Esophagus mucosa (tissue), 1 donor: ENCODE results near the gene DNAJC5. TPM values are rescaled to one million over a fixed set of nuclear protein-coding genes. Genes with fewer than 3 reads are reported as not detected.
"Not testable (repeated sequence)": the region's sequence is repeated elsewhere in the genome, so short reads cannot be mapped to it uniquely, and the experiment has no call there.

ENCODE experiments used
- ATAC-seq: fragments of 200-7000 bp; cut with Tn5 transposase; one replicate; pipeline ENCODE4 v1.9.1; 2020
- total RNA-seq: library from RNA; stranded (reverse); gene quantifications from one replicate; pipeline ENCODE4 v1.2.4, GENCODE V29; 2023
- donor health status: DM: yes; HTN: yes; CAD: no.

The DNAJC5 gene
- total RNA-seq, 1 donor from 2014 or later = 64.8 TPM

GRCh38 chr20:63861981-63862901 lies 32.7 kb upstream of the DNAJC5 start:
- ATAC-seq = no peak

DNA sequence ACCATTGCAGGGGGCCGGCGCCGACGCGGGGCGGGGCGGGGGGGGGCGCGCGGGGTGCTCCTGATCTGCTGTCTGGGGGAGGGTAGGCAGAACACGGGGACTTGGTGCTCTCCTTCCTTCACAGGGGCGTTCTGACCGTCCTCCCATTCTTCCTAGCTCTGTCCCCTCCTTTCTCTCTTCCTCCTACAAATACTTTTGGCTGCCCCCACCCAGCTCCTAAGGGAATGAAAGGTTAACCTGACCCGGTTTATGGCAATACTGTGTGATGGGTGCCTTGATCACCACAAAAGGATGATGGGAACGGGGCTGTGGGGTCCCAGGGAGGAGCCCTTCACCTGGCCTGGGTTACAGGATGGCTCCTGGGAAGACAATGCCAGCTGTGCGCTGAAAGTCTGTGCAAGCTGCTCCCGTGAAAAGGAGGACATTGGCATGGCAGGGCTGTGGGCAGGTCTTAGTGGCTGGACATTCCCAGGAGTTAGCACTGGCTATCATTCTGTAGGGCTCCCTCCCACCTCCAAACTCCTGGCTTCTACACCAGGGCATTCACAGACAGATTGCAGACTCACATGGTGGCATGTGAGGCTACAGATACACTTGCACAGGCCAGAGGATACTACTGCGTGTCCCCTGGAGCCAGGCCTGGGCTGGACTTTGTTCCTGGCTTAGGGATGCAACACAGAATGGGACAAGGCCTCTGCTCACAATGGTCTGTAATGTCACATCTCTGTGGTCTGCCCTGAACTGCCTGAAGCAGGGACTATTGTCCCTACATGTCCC lies 31.7 kb upstream of the DNAJC5 start:
- ATAC-seq = no peak

DNA sequence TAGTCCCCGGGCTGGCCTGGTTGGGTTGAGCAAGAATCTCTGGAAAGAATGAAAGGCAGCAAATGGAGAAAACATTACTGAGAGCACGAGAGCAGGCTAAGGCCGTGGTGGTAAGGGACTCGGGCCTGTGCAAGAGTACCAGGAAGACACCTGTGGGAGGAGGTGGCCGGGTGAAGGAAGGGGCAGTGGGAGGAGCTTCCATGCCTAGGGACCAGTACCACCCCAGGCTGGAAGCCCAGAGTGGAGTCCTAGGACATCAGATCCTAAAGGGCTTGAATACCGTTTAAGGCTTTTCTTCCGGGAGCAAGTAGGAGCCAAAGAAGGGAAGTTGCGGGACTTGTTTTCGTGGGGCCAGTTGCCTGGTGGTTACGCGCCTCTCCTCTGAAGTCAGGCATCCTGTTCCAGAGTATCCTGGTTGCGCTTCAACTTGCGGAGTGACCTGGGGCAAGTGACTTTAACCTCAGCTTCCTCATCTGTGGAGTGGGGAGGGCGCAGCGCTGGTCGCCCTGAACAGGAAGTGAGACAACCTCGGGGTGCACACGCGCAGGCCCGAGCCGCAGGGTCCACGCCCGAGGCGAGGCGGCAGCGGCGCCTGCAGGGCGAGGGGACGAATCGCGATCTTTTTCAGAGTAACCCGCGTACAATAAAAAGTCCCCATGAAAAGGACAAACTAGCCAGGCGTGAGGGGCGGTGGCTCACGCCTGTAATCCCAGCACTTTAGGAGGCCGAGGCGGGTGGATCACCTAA lies 31.0 kb upstream of the DNAJC5 start:
- ATAC-seq = peak; percentile 72

DNA sequence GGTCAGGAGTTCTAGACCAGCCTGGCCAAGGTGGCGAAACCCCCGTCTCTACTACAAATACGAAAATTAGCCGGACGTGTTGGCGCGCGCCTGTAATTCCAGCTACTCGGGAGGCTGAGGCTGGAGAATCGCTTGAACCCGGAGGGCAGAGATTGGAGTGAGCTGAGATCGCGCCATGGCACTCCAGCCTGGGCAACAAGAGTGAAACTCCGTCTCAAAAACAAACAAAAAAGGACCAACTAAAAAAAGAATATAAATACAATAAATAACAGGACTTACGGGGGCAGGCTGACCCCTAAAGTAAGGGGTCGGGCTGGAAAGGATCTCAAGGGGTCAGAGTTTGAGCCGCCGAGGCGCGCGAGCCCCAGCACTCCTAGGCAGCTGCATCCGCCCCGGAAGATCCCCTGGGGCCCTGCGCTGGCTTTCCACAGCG lies 30.4 kb upstream of the DNAJC5 start:
- ATAC-seq = no peak

- peak; percentile 86 for ATAC-seq
Measured at GRCh38 chr20:63864978-63865640, 29.8 kb upstream of the DNAJC5 start, which contains the start of gene TPD52L2. Gene TPD52L2, plus strand, starts transcription at chr20:63865270. Its CDS starts 96 bp downstream, at chr20:63865366.

DNA sequence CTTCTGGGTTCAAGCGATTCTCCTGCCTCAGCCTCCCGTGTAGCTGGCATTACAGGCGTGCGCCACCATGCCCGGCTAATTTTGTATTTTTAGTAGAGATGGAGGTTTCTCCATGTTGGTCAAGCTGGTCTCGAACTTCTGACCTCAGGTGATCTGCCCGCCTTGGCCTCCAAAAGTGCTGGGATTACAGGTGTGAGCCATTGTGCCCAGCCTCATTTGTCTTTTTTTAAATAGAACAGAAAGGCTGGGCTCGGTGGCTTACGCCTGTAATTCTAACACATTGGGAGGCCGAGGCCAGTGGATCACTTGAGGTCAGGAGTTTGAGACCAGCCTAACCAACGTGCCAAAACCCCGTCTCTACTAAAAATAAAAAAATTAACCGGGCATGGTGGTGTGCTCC lies 27.9 kb upstream of the DNAJC5 start:
- not testable (repeated sequence) for ATAC-seq

DNA sequence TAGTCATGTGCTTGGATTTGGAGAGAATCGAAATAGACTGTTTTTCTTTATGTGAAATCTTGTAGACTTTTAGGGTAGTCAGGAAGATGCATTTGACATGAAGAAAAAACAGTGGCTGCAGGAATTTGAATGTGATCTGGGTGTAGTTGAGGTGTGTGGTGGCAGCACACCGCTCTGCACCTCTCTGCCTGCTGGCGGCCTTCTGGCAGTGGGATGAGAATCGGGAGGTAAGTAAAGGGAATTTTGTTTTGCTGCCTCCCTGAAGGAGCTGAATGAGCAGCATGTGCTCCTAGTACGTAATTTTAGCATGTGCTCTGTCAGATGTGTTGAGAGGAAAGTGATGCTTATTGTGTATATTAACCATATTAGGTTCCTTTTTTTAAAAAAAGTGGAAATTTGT lies 26.7 kb upstream of the DNAJC5 start:
- no peak for ATAC-seq

DNA sequence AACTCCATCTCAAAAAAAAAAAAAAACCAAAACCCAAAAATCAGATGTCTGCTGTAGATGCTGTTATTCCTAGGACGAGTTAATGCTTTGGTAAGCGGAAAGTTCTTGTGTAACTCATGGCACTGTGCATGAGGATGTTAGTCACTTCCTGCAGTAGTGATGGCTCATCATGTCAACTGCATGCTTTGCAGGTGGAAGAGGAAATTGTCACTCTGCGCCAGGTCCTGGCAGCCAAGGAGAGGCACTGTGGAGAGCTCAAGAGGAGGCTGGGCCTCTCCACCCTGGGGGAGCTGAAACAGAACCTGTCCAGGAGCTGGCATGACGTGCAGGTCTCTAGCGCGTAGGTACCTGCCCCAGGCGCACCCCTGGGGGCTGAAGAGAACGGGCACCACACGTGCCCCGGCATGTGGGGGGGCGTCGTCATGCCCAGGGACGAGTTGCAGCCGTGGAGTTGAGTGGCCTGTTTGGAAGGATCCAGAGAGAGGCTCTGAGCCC lies 21.4 kb upstream of the DNAJC5 start:
- peak; percentile 95 for ATAC-seq

DNA sequence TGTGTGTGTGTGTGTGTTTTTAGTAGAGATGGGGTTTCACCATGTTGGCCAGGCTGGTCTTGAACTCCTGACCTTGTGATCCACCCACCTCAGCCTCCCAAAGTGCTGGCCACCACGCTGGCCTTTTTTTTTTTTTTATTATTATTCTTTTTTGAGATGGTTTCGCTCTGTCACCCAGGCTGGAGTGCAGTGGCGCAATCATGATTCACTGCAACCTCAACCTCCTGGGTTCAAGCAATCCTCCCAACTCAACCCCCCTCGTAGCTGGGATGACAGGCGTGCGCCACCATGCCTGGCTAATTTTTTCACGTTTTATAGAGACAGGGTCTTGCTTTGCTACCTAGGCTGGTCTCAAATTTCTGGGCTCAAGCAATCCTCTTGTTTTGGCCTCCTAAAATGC lies 20.7 kb upstream of the DNAJC5 start:
- not testable (repeated sequence) for ATAC-seq

- no peak for ATAC-seq
Measured at GRCh38 chr20:63876489-63877036, 18.4 kb upstream of the DNAJC5 start.

DNA sequence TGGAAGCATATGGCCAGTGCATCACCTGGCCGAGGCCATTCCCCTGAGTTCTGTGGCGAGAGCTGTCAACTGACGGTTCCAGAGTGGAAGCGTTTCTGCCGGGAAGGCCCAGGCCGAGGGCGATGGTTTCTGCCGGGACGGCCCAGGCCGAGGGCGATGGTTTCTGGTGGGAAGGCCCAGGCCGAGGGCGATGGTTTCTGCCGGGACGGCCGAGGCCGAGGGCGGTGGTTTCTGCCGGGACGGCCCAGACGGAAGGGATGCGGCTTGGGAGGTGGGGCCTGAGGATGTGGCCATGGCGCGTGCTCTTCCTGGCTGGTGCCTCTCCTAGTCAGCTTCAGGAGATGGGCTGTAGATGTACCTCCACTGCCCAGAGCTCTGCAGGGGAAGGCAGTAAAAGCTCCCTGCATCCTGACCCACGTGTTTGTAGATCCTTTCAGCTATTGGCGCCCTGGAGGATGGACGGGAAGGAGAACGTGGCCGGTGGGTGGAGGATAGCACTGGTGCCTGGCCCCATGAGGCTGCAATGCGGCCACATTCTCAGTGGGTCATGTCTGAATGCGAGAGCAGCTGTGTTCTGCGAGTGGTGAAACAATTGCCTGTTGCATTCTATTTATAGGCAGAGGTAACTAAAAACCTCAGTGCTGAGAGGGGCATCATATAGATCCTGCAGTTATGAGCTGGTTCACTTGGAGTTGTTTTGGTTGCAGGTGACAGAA lies 17.0 kb upstream of the DNAJC5 start:
- ATAC-seq = no peak

DNA sequence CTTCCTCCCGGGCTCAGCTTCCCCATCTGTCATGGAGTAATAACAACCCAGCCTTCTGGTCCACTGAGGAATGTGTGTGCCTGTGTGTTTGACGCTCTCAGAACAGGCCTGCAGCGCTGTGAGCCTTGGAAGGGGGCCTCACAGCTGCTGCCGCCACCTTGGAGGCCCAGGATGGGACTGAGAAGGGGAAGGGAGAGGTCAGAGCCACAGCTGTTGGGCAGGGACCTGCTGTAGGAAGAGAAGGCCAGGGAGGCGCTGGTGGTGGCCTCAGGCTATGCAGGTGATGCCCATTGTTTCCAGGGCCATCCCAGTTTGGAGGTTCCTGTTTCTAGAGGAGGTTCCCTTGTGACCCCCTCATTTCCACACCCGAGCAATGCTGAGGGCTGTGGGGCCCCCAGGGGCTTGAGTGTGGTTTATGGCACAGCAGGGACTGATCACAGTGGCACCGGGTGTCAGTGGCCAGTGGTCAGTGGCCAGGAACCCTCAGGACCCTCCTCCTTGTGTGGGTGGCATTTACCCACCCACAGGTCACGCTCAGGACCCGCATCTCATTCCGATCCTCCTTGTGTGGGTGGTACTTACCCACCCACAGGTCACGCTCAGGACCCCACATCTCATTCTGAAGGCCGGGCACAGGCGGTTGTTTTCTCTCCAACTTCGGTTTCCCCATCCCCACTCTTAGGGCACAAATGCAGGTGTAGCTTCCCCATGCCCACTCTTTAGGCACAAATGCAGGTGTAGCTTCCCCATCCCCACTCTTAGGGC lies 15.8 kb upstream of the DNAJC5 start:
- ATAC-seq = no peak

- not testable (repeated sequence) for ATAC-seq
Measured at GRCh38 chr20:63880901-63881300, 14.0 kb upstream of the DNAJC5 start.

DNA sequence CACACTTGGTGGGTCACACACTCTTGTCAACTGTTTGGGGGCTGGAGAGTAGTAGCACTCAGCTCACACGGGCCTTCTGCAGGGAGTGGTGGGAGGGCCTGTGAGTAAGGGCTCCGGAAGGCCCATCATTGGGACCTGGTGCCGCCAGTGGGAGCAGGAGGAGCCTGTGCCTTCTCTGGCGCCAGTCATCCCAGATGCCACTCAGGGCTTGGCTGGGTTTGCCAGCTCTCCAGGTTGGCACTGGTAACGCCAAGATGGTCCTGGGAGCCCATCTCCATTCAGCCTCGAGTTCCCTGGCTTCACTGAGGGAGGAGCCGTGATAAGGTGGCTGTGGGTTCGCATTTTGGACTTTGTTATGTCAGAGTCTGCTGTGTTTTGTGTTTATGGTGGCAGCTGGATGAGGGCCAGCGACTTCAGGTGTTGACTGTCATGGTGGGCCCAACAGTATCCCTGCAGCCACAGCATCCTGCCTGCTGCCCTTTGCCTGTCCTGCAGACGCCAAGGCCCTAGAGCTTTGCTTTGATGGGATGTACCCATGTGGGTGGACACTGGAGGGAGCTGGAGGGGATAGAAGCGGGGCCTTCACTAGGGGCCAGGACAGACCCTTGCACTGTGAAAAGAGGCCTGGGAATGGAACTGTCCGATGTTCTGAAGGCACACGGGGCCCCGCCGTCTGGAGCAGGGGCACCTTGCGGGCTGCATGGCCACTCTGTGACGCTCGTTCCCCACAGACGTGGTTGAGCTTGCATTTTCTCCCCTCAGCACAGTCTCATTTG lies 13.3 kb upstream of the DNAJC5 start:
- ATAC-seq = no peak

DNA sequence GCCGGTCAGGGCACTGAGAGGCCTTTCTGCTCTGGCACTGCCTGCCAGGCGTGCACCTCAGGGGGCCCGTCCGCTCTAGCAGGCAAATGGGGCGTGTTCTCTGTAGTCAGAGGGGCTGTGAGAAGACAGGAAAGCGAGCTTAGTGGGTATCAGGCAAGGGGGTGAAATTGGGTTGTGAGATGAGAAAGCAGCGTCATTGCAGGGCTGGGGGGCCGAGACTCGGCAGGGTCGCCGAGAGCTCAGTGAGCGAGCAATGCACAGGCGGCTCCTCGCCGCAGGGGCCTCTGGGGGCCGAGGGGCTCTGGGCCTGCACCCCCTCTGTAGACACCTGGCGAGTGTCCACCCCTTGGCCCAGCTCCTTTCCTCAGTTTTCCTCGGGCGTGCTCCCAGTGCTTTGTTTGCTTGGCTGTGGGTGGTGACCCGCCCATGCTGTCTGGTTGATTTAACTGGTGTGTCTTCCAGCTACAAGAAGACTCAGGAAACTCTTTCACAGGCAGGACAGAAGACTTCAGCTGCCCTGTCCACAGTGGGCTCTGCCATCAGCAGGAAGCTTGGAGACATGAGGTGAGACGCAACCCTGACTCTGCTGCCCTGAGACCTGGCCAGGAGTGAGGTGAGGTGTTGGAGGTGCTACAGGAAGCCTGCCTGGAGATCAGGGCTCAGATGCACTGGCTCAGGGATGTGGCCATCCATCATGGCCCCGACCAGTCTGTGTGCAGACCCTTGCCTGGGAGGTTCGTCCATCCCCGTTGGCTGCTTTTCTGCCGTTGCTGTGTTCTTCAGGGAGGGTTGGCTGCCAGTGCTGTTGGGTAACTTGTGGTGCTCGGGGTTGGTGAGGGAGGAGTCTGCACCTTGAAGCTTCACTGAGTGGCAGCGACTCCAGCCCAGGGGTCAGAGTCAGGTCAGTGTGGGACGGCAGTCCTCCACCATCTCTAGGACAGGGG lies 12.4 kb upstream of the DNAJC5 start:
- no peak for ATAC-seq

DNA sequence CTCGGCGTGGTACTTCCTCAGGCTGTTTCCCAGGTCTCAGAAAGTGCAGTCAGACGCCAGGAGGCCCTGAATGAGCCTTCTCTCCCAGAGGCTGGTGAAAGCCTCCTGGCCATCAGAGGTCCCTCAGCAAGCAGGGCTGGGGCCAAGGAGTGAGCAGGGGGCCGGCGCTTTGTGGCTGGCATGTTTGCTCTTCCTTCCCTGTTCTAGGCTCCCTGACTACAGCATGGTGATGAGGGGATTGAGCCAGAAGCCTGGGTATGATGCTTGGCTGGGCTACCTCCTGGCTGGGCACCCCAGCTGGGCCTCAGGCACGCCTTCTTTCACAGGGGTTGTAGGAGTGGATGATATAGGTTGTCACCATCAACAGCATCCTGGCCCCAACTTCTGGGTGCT lies 11.7 kb upstream of the DNAJC5 start:
- ATAC-seq = no peak

DNA sequence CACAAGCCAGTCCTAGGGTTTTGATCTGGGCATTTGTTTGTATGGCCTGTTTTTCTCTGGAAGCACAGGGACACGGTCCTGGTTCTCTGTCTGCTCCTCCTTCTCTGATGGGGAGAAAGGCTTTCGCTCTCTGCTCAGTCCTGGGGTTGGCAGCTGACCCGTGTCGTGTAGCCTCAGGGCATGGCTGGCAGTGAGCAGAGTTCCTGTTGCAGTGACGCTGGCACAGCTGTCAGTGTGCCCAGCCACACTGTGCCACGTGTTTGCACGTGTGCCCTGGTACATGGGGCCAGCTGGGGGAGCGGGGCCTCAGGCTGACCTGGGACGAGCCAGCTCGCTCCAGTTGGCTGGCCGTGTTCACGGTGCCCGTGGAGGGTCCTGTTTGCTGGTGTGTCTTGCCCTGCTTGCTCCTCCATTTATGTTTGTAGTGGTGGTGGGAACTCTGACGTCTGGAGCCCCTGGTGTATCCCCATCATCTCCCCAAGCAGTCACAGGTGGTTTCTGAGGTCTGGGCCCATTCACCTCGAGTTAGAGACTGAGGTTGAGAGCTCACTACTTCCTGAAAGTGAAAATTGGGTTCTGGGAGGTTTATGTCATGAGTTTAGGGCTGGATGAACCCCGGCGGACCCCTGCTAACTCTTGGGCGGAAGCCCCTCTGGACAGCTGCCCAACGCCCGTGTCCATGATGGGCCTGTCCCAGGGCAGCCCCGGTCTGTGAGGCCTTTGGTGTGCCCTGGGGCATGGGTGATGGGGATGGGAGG lies 10.2 kb upstream of the DNAJC5 start:
- no peak for ATAC-seq
